HG02763 (cell line): Measurements from ENCODE around the gene RBM33.

Experiments used
- ATAC-seq: cut with Tn5 transposase; IDR thresholded peaks from one replicate; pipeline ENCODE4 v1.9.1; 2021; ENCODE audit warnings: mild to moderate bottlenecking, moderate library complexity; ENCODE audit not compliant: unreplicated experiment

RBM33 gene

DNA sequence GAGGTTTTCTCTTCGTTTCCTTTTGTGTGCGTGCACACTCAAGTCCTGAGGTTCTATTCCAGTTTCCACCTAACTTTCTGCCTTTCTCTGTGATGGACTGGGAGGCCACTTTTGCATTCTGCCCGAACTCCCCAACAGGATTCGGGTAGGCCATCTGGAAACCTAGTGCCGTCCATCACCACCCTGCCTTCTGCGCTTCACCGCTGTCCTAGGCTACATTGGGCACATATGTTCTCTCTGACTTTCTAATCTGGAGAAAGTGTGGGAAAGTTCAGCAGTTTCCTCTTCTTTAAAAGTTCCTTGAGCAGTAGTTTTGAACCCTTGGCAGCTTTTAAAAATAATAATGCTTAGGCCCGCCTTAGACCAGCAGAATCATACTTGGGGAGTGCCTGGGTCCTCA lies 121.0 kb downstream of the RBM33 start:
- no peak for ATAC-seq

DNA sequence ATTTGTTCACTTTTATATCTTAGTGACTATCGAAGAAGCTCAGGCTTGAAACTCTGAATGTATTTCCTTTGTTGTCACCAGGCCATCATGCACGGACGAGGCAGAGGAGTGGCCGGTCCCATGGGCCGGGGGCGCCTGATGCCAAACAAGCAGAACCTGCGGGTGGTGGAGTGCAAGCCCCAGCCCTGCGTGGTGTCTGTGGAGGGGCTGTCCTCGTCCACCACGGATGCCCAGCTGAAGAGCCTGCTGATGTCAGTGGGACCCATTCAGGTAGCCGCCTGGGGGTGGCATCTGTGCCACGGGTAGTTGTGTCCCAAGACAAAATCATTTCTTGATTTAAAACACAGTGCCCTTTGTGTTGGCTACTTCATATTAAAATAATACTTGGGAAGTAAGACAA lies 121.9 kb downstream of the RBM33 start:
- no peak for ATAC-seq

DNA sequence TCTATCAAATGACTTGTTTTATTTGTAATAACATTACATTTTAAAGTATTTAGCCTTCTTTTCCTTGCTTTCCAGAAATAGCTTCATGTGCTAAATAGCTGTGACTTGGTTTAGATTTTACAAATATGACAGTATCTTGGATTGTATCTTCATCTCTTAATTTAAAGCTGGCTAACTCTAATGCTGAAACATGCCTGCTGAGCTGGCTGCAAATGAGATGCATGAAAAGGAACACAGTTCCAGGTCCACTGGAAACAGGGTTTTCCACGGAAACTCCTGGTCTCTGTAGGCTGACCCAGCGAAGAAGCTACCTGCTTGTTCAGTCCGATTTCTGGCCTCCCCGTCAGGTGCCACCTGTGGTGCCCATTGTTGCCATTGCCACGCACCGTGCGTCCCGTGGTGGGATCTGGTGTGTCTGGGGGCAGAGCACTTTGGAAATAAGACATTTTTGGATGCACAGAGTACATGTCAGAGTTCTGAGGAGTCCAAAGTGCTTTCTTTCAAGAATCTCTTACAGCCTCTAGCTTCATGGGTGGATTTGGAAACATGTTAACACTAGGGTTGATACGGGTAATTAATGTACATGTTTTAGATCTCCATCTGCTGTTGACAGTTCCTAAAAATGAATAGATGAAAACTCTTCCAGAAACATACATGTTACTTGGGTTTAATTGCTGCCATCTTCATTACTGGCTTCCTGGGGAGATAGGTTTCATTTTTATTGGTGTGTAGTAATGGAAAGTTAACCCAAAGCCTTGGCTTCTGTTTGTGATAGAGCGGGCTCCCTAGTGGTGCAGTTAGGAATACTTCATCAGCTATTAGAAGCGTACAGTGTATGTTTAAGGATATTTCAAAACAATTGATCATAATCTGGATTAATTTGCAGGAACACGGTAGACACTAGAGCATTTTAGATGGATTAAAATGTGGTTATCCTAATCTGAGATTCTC lies 122.8 kb downstream of the RBM33 start:
- ATAC-seq = no peak

- no peak for ATAC-seq
Measured at GRCh38 chr7:155769701-155770100, 125.2 kb downstream of the RBM33 start.

- no peak for ATAC-seq
Measured at GRCh38 chr7:155770241-155770640, 125.8 kb downstream of the RBM33 start.

DNA sequence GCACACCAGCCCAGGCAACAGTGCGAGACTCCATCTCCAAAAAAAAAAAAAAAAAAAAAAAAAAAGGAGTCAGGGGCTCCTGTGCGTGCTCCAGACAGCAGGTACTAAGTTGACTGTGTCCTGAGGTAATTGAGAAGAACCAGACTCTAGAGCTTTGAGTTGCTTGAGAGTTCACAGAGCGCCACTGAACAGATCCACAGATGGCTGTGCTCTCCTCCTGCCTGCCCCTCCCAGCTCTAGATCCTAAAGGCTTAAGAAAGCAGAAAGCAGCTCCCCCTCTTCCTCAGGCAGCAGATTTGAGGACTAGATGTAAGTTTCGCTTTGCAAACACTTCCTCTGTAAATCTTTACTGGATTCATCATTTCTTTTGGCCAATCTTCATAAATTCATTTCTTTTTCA lies 129.1 kb downstream of the RBM33 start:
- no peak for ATAC-seq

GRCh38 chr7:155774947-155775346 lies 130.5 kb downstream of the RBM33 start:
- ATAC-seq = no peak

DNA sequence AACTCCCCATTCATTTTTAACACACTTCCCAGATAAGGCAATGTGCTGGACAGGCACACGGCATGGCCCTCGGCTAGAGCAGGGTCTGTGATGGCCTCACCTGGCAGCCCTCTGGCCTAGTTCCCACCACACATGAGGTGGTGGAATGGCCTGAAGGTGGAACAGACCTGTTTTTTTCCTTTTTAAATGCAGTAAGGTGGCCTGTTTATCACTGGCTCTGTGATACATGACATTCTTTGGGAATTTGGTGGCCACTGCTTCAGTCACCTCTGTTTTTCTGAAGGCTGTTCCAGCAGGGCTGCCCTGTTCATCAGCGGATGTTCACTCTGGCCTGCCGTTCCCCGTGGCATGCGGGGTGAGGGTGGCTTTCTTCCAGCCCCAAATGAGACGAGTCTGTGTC lies 131.2 kb downstream of the RBM33 start:
- ATAC-seq = no peak

DNA sequence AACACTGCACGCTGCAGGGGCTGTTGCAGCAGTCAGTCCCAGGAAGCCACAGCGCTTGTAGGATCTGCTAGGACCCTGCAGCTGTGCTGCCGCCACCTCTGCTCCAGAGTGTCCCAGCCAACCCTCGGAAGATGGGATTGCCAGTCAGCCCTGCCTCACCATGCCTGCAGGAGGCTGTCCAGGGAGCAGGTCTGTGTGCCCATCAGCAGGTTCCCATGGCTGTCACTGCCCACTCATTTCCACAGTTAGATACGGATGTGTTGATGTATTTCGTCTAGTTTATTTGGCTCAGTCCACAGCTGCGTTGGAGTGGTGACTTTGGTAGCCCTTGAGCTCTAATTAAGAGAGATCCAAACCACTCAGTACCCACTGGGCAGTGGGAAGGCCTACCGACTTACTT lies 132.1 kb downstream of the RBM33 start:
- ATAC-seq = no peak

GRCh38 chr7:155778349-155778748 lies 133.9 kb downstream of the RBM33 start:
- no peak for ATAC-seq

DNA sequence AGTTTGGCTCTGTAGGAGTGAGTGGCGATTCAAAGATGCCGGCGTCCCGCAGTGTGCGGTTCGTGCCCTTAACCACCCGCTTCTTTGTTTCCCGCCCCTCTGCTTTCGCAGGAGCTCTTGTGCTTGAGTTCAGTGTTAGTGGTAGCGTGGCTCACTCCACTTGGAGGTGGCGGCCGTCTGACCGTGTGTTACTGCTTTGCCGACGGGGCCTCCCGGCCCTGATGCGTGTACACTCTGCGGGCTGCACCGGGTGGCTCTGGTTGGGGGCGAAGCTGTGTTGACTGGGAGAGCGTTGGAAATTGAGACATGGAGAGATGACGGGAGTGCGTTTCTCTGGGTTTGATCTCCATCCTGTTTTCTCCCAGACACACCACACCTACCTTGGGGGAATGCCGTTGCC lies 136.4 kb downstream of the RBM33 start:
- ATAC-seq = no peak

- no peak for ATAC-seq
Measured at GRCh38 chr7:155781433-155781832, 137.0 kb downstream of the RBM33 start.

- no peak for ATAC-seq
Measured at GRCh38 chr7:155782466-155782865, 138.0 kb downstream of the RBM33 start.

- no peak for ATAC-seq
Measured at GRCh38 chr7:155785536-155785935, 141.1 kb downstream of the RBM33 start.

GRCh38 chr7:155786491-155786890 lies 142.0 kb downstream of the RBM33 start:
- no peak for ATAC-seq

DNA sequence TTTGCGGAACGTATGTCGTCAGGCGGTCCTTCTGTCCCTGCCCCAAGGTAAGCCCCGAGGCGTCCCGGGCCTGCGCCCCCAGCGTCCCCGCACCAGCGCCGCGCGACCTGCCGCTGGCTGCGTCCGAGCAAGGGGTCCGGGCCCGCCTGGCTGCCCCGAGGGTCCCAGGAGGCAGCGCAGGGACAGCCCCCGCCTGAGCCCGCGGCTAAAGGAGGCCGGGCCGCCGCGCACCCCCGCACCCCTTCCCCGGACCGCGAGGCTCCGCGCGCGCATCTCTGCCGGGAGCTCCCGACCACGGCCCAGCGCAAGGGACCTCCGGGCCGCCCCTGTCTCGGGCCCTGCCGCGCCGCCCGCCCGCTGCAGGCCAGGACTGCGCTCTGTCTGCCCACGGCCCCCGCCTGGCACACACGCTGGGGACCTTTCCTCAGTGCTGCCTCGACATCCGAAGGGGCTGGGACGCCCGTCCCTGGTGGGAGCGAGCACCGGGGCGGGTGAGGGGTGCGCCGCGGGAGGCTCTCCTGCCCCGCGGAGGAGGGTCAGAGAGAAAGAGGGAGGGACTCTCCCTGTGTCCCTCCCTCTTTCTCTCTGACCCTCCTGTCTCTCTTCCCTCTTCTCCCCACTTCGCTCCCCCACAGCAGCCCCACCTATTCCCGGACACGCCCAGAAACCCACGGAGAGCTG lies 142.8 kb downstream of the RBM33 start:
- no peak for ATAC-seq

- ATAC-seq = no peak
Measured at GRCh38 chr7:155788616-155789000, 144.1 kb downstream of the RBM33 start.

- ATAC-seq = no peak
Measured at GRCh38 chr7:155789001-155789725, 144.7 kb downstream of the RBM33 start.

DNA sequence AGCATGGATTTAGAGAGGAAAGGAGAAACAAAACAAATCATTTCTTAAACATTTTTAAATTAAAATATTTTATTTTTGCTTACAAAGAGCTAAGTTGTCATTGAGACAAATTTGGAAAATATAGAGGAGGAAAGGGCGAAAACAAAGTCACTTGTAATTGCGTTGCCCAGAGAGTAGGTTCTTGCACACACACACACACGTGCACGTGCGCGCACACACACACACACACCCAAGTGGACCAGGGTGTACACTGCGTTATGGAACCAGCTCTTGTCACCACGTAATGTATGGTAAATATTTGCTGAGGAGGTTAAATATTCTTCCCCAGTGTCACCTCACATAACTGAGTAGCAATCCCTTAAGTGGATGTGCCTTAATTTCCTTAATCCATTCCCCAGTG lies 146.2 kb downstream of the RBM33 start:
- no peak for ATAC-seq

- no peak for ATAC-seq
Measured at GRCh38 chr7:155791214-155791737, 146.8 kb downstream of the RBM33 start.

- no peak for ATAC-seq
Measured at GRCh38 chr7:155791836-155792235, 147.4 kb downstream of the RBM33 start.
